Activated gamma-delta T cell treated with anti-CD3 and anti-CD28 coated beads, Interleukin-2, amount 50 U/mL, for 16 hours (primary cell): ENCODE measurements around the gene SRRT.
"Not testable (repeated sequence)": the region's sequence is repeated elsewhere in the genome, so short reads cannot be mapped to it uniquely, and the experiment has no call there.

Experiments used
- DNase-seq: peaks from one replicate; pipeline ENCODE4 v3.0.0-alpha.2; 2020; ENCODE audit warnings: low read depth

SRRT gene

GRCh38 chr7:100893910-100894721 is 19.2 kb downstream of the SRRT start:
- no peak for DNase-seq

GRCh38 chr7:100894860-100895700 is 20.2 kb downstream of the SRRT start:
- peak; percentile 56 for DNase-seq

- no peak for DNase-seq
Measured at GRCh38 chr7:100895701-100895955, 20.7 kb downstream of the SRRT start, which contains the start of gene ACHE. Gene ACHE (minus strand): TSS chr7:100895888. CDS start chr7:100894232, 1,656 bp downstream.

- DNase-seq: no peak
Measured at GRCh38 chr7:100895956-100896731, 21.2 kb downstream of the SRRT start.

- DNase-seq: no peak
Measured at GRCh38 chr7:100896732-100897608, 22.1 kb downstream of the SRRT start.

- DNase-seq: no peak
Measured at GRCh38 chr7:100897772-100898454, 23.0 kb downstream of the SRRT start.

- DNase-seq: no peak
Measured at GRCh38 chr7:100899432-100899831, 24.5 kb downstream of the SRRT start.

GRCh38 chr7:100900978-100901377 is 26.1 kb downstream of the SRRT start:
- DNase-seq: no peak

- no peak for DNase-seq
Measured at GRCh38 chr7:100901921-100902332, 27.0 kb downstream of the SRRT start.

- no peak for DNase-seq
Measured at GRCh38 chr7:100902638-100903037, 27.7 kb downstream of the SRRT start.

GRCh38 chr7:100908512-100908911 is 33.6 kb downstream of the SRRT start:
- no peak for DNase-seq

GRCh38 chr7:100910443-100910842 is 35.5 kb downstream of the SRRT start:
- DNase-seq: not testable (repeated sequence)

GRCh38 chr7:100911484-100911883 is 36.6 kb downstream of the SRRT start:
- no peak for DNase-seq

GRCh38 chr7:100914208-100914878 is 39.4 kb downstream of the SRRT start:
- DNase-seq: no peak

GRCh38 chr7:100914879-100915447 is 40.1 kb downstream of the SRRT start:
- no peak for DNase-seq

- DNase-seq: not testable (repeated sequence)
Measured at GRCh38 chr7:100919335-100919734, 44.4 kb downstream of the SRRT start.

- DNase-seq: not testable (repeated sequence)
Measured at GRCh38 chr7:100919779-100920437, 45.0 kb downstream of the SRRT start.

GRCh38 chr7:100921039-100921438 is 46.1 kb downstream of the SRRT start:
- DNase-seq: no peak

- not testable (repeated sequence) for DNase-seq
Measured at GRCh38 chr7:100923616-100924015, 48.7 kb downstream of the SRRT start.
